ENCODE data around the gene MYLK4.

The MYLK4 gene

DNA sequence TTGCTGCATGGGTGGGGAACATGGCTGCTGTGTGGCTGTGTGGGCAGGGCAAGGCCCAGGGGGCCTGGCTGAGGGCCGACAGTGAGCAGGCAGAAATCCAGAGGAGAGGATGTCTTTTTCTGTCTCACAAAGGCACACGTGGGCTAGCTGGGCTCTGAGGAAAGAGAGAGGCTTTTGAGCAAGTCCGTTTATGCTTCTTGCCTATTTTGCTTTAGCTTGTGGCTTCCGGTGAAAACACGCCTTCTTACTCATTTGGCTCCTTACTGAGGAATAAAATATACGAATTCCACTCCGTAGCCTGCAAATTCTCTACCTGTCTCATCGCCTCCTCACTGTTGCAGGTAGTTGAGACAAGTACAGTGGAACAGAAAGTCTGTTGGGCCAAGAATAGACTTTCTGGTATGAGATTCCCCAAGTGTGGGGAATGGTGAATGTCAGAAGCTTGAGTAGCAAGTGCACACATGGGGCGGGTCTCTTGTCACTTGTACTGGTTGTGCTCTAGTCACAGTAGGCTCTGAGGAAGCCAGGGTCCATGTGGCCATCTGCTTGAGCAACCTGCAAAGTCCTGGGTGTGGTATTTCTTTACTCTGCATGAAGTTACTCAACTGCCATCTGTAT lies 42.9 kb upstream of the MYLK4 start:
- Histone ChIP-seq H3K27ac (no peak overlapping the region), H3K9ac (ENCODE audit: insufficient read length) (no peak overlapping the region)

DNA sequence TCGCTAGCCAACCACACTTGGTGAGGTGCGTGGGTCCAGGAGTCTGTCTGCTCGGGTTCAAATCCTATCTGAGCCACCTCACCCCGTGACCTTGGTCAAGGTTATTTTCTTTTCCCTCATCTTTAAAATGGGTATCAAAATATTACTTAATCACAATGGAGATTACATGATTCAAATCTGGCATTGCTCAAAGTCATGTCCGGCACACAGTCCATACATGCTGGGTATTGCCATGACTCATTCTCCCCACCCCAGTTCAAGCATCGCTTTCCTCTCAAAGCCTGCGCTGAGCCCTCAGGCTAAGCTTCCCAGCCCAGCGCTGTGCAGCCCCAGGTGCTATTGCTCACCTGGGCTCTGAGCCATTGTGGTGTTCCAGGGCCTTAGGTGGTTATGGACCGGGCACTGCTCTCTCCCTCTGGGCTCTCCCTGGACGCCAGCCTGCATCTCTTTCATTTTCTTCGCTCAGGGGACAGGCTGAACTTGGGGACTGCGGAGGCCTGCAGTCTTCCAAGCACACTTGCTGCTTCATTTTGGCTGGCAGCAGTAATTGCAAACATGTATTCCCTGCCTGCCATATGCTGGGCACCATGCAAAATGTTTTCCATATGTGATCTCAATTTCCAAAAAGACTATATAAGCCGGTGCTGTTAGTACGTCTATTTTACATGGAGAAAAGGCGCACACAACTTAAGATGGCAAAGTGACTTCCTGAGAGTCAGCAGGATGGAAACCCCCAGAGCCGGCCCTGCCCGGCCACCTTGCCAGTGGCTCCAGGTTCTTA lies 41.8 kb upstream of the MYLK4 start:
- TF ChIP-seq POLR2AphosphoS5 (IDR thresholded peaks at IDR 0.05; ENCODE audit: borderline replicate concordance, low read depth, low read length) = no peak
- no peak for TF ChIP-seq FOXP2 (optimal IDR thresholded peaks at IDR 0.05; ENCODE audit: control extremely low read depth, extremely low read length, insufficient read depth)
- no peak for TF ChIP-seq EZH2 (IDR thresholded peaks at IDR 0.05)
- DNase-seq (ENCODE audit: low read depth, low spot score) = no peak
- Histone ChIP-seq H3K27ac (no peak overlapping the region), H3K9me3 (ENCODE audit: low read depth, low read length) (no peaks in the 10 kb centered on the region), H3K9ac (ENCODE audit: insufficient read length) (no peak overlapping the region), H3K4me3 (no peak overlapping the region), H3K36me3 (ENCODE audit: insufficient read depth, low read length) (no peaks in the 10 kb centered on the region; the same call in 1 of the 2 replicates)

More for the DNA sequence above, 42.9 kb upstream of the MYLK4 start:
- no peak for DNase-seq (ENCODE audit: low read depth, low spot score)
- Histone ChIP-seq H3K9me3 (ENCODE audit: low read depth, low read length) (no peaks in the 10 kb centered on the region), H3K4me3 (no peak overlapping the region), H3K36me3 (ENCODE audit: insufficient read depth, low read length) (no peaks in the 10 kb centered on the region)
- TF ChIP-seq POLR2AphosphoS5 (IDR thresholded peaks at IDR 0.05; ENCODE audit: borderline replicate concordance, low read depth, low read length) (no peak), FOXP2 (optimal IDR thresholded peaks at IDR 0.05; ENCODE audit: control extremely low read depth, extremely low read length, insufficient read depth) (no peak), EZH2 (IDR thresholded peaks at IDR 0.05) (no peak)

GRCh38 chr6:2791450-2791974 lies 40.8 kb upstream of the MYLK4 start:
- Histone ChIP-seq H3K9me3 (ENCODE audit: low read depth, low read length) (no peaks in the 10 kb centered on the region), H3K27ac (no peak overlapping the region), H3K4me3 (no peak overlapping the region), H3K36me3 (ENCODE audit: insufficient read depth, low read length) (no peaks in the 10 kb centered on the region; the same call in 1 of the 2 replicates), H3K9ac (ENCODE audit: insufficient read length) (no peak overlapping the region)
- no peak for DNase-seq (ENCODE audit: low read depth, low spot score)
- TF ChIP-seq FOXP2 (optimal IDR thresholded peaks at IDR 0.05; ENCODE audit: control extremely low read depth, extremely low read length, insufficient read depth) (no peak), EZH2 (IDR thresholded peaks at IDR 0.05) (no peak), POLR2AphosphoS5 (IDR thresholded peaks at IDR 0.05; ENCODE audit: borderline replicate concordance, low read depth, low read length) (no peak)

DNA sequence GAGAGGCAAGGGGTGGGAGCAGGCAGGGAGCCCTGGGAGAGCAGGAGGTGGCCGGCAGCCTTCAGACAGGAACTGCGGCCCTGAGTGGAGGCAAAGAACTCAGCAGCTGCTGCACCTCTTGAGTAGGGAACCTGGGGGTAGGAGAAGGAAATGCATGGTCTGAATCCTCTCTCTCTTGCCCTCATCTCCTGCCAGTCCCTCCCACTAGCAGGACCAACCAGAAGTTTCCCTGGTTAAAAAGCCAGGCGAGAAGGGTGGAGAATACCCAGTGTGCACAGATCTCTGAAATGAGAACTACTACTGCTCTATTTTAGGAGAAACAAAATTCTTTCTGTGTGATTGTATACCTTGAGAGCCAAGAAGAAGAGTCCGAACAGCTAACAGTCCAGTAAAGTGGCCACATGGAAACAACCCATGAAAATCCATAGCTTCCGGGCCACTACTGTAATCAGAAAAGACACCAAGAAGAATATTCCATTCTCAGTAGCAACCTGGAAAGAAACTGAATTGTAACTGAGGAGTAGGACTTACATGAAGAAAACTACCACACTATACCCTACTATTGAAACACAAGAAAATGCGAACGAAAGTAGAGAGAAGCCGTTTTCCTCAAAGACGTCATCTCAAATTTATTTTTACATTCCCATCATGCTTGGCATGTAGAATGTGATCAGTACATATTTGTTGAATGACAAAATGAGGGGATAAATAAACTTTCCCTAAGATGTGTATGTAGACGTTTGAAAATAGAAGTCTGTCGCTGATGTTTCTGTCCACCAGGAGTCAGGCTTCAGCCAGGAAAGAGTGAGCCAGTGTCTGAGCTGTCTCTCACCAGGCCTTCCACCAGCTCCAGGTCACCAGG lies 40.1 kb upstream of the MYLK4 start:
- Histone ChIP-seq H3K9me3 (ENCODE audit: low read depth, low read length) (no peaks in the 10 kb centered on the region), H3K36me3 (ENCODE audit: insufficient read depth, low read length) (no peaks in the 10 kb centered on the region; the same call in 1 of the 2 replicates), H3K4me3 (no peak overlapping the region), H3K27ac (peak overlapping the region; percentile 29; the same call in 1 of the 2 replicates), H3K9ac (ENCODE audit: insufficient read length) (no peak overlapping the region)
- peak; percentile 24 for DNase-seq (ENCODE audit: low read depth, low spot score)
- TF ChIP-seq EZH2 (IDR thresholded peaks at IDR 0.05) (no peak), FOXP2 (optimal IDR thresholded peaks at IDR 0.05; ENCODE audit: control extremely low read depth, extremely low read length, insufficient read depth) (no peak), POLR2AphosphoS5 (IDR thresholded peaks at IDR 0.05; ENCODE audit: borderline replicate concordance, low read depth, low read length) (no peak)

- TF ChIP-seq FOXP2 (optimal IDR thresholded peaks at IDR 0.05; ENCODE audit: control extremely low read depth, extremely low read length, insufficient read depth) = no peak
- Histone ChIP-seq H3K27ac (no peak overlapping the region), H3K9me3 (ENCODE audit: low read depth, low read length) (no peaks in the 10 kb centered on the region), H3K36me3 (ENCODE audit: insufficient read depth, low read length) (peaks cover 17% of the 10 kb centered on the region; the same call in 1 of the 2 replicates), H3K4me3 (no peak overlapping the region), H3K9ac (ENCODE audit: insufficient read length) (no peak overlapping the region)
- no peak for DNase-seq (ENCODE audit: low read depth, low spot score)
These were observed 35.5 kb upstream of the MYLK4 start for GRCh38 chr6:2786269-2786668.

- no peaks in the 10 kb centered on the region for H3K9me3 ChIP-seq (ENCODE audit: low read depth, low read length)
- no peak overlapping the region for H3K27ac ChIP-seq
- H3K9ac ChIP-seq (ENCODE audit: insufficient read length) = no peak overlapping the region
- DNase-seq (ENCODE audit: low read depth, low spot score) = no peak
- no peak overlapping the region for H3K4me3 ChIP-seq
- H3K36me3 ChIP-seq (ENCODE audit: insufficient read depth, low read length) = peaks cover 26% of the 10 kb centered on the region; the same call in 1 of the 2 replicates
- TF ChIP-seq FOXP2 (optimal IDR thresholded peaks at IDR 0.05; ENCODE audit: control extremely low read depth, extremely low read length, insufficient read depth) (no peak), EZH2 (IDR thresholded peaks at IDR 0.05) (no peak)
These were observed 34.2 kb upstream of the MYLK4 start for GRCh38 chr6:2784930-2785329.

GRCh38 chr6:2784061-2784460 lies 33.3 kb upstream of the MYLK4 start:
- Histone ChIP-seq H3K9ac (ENCODE audit: insufficient read length) (no peak overlapping the region), H3K27ac (no peak overlapping the region), H3K36me3 (ENCODE audit: insufficient read depth, low read length) (peaks cover 34% of the 10 kb centered on the region), H3K4me3 (no peak overlapping the region), H3K9me3 (ENCODE audit: low read depth, low read length) (no peaks in the 10 kb centered on the region)
- no peak for DNase-seq (ENCODE audit: low read depth, low spot score)
- TF ChIP-seq POLR2AphosphoS5 (IDR thresholded peaks at IDR 0.05; ENCODE audit: borderline replicate concordance, low read depth, low read length) = no peak
- TF ChIP-seq FOXP2 (optimal IDR thresholded peaks at IDR 0.05; ENCODE audit: control extremely low read depth, extremely low read length, insufficient read depth) = no peak
- TF ChIP-seq EZH2 (IDR thresholded peaks at IDR 0.05) = no peak

Data from SK-N-MC (cell line).